ENCODE measurements around the gene AIF1.

DNA sequence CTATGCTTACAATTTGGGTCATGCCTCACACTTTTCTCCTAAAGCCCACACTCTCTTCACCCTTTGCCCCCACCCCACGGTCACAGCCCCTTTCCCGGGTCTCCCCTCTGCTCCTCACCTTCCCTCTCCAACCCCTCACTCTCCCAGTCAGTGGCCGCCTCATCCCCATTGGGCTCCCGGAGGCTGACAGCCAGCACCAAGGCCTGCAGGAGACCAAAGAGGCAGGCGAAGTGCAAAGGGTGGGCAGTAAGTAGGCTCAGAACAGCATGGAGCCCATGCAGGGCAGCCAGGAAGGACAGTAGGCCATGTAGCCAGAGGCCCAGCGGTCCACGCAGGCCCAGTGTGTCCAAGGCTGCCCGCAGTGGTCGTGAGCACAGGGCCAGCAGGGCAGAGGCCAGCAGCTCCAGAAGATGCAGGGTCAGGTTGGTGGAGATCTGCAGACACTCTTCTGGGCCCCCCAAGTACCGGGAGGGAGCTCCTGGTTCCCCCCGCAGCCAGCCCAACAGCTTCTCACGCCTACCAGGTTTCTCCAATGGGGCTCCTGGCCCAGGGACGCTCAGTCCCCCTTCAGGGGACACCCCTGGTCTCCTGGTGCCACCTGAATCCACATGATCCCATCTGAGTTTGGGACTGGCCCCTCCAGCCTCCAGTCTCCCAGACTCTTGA is 44.1 kb downstream of the AIF1 start:
- TF ChIP-seq YY1 (IDR thresholded peaks at IDR 0.05; ENCODE audit: insufficient read depth, insufficient read length) = no peak
- no peak for TF ChIP-seq ZNF274 (IDR thresholded peaks at IDR 0.05; ENCODE audit: low read depth, low read length)
- TF ChIP-seq SUZ12 (IDR thresholded peaks at IDR 0.05; ENCODE audit: extremely low read depth, insufficient read depth, insufficient read length) = no peak

Data from NT2/D1 (cell line).